Tibial nerve (tissue), 4 donors: ENCODE results near the gene S100A11.

Experiments used
- EP300 ChIP-seq, 2 donors: sonication (generic); formaldehyde crosslinking; IDR thresholded peaks; one replicate each; pipeline ENCODE4 v1.6.1; 2017; ENCODE audit warnings: antibody characterized with exemption in 2 of 2, mild to moderate bottlenecking in 1 of 2
- POLR2A ChIP-seq, 2 donors: fragments of 450-650 bp; IDR thresholded peaks; one replicate each; pipeline ENCODE4 v1.6.1; 2017; ENCODE audit warnings: antibody characterized with exemption in 2 of 2, mild to moderate bottlenecking in 2 of 2, moderate library complexity in 2 of 2
- TF ChIP-seq, protein P1 (sequence below), 5 experiments: fragments of 200-600 bp in 3 of 5; fragments of 450-650 bp in 2 of 5; sonication (generic) in 3 of 5; IDR thresholded peaks; one replicate each; pipeline ENCODE4 v1.5.1; 2016 to 2019; ENCODE audit warnings: antibody characterized with exemption in 5 of 5, mild to moderate bottlenecking in 3 of 5, moderate library complexity in 2 of 5

DNA sequence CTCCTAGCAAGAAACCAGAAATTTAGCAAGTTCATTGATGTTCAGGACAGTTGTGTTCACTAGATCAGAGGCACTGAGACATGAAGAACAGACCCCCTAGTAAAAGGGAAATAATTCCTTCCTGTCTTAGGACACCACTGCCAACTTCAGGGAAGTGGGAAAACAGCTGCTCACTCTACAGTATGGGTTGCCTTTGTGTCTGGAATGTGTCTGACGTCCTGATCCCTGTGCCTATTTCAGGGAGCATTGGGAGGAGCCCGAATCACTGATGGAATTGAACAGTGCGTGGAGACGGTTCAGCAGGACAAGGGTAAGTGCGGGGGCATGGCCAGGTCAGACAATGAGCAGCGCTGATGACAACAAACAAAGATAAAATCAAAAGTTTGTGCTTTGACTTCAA lies 21.0 kb downstream of the S100A11 start:
- TF ChIP-seq, protein P1, sequence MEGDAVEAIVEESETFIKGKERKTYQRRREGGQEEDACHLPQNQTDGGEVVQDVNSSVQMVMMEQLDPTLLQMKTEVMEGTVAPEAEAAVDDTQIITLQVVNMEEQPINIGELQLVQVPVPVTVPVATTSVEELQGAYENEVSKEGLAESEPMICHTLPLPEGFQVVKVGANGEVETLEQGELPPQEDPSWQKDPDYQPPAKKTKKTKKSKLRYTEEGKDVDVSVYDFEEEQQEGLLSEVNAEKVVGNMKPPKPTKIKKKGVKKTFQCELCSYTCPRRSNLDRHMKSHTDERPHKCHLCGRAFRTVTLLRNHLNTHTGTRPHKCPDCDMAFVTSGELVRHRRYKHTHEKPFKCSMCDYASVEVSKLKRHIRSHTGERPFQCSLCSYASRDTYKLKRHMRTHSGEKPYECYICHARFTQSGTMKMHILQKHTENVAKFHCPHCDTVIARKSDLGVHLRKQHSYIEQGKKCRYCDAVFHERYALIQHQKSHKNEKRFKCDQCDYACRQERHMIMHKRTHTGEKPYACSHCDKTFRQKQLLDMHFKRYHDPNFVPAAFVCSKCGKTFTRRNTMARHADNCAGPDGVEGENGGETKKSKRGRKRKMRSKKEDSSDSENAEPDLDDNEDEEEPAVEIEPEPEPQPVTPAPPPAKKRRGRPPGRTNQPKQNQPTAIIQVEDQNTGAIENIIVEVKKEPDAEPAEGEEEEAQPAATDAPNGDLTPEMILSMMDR (IDR thresholded peaks at IDR 0.05) = no peak
- TF ChIP-seq POLR2A (IDR thresholded peaks at IDR 0.05) = no peak
- TF ChIP-seq EP300 (IDR thresholded peaks at IDR 0.05) = no peak
